ACC112 (cell line): ENCODE data around the gene SMIM24.

Source experiments
- H2AFZ ChIP-seq: fragments of 200-600 bp; sonication (generic); one replicate; pipeline ENCODE4 v1.6.0; 2017; ENCODE audit warnings: antibody characterized with exemption, low read length; ENCODE audit not compliant: unreplicated experiment
- H3K27ac ChIP-seq: fragments of 200-600 bp; sonication (generic); 2 replicates; pipeline ENCODE4 v1.5.1; 2014; ENCODE audit warnings: low read depth, mild to moderate bottlenecking, antibody characterized with exemption, low read length, moderate library complexity
- H3K27me3 ChIP-seq: fragments of 200-600 bp; sonication (generic); 2 replicates; pipeline ENCODE4 v1.6.1; 2014; ENCODE audit warnings: mild to moderate bottlenecking, antibody characterized with exemption, low read length, moderate library complexity, mixed read lengths; ENCODE audit not compliant: insufficient read depth
- H3K36me3 ChIP-seq: fragments of 200-600 bp; sonication (generic); 2 replicates; pipeline ENCODE4 v1.6.1; 2016; ENCODE audit warnings: mild to moderate bottlenecking, antibody characterized with exemption, low read length, moderate library complexity, mixed read lengths; ENCODE audit not compliant: insufficient read depth
- H3K4me1 ChIP-seq: fragments of 200-600 bp; sonication (generic); one replicate; pipeline ENCODE4 v1.6.1; 2016; ENCODE audit warnings: low read length, mixed read lengths; ENCODE audit not compliant: insufficient read depth, unreplicated experiment, control insufficient read depth
- H3K4me3 ChIP-seq: fragments of 200-600 bp; sonication (generic); 2 replicates; pipeline ENCODE4 v1.5.1; 2014; ENCODE audit warnings: mild to moderate bottlenecking, low read depth, low read length
- H3K79me2 ChIP-seq: fragments of 200-600 bp; sonication (generic); one replicate; pipeline ENCODE4 v1.6.0; 2016; ENCODE audit warnings: low read length; ENCODE audit not compliant: control insufficient read depth, unreplicated experiment, insufficient read depth

The SMIM24 gene

GRCh38 chr19:3496392-3497273 lies 16.3 kb upstream of the SMIM24 start:
- 0 out of 2 replicates have a peak, but pooled peaks cover 3% of the 10 kb centered on the region for H3K36me3 ChIP-seq
- no peak overlapping the region for H3K27ac ChIP-seq
- no peaks in the 10 kb centered on the region for H3K4me1 ChIP-seq
- H2AFZ ChIP-seq, result no peak overlapping the region
- no peak overlapping the region for H3K4me3 ChIP-seq
- peaks cover 24% of the 10 kb centered on the region for H3K79me2 ChIP-seq
- no peaks in the 10 kb centered on the region for H3K27me3 ChIP-seq

- H3K27me3 ChIP-seq, result no peaks in the 10 kb centered on the region
- no peak overlapping the region for H2AFZ ChIP-seq
- peaks cover 16% of the 10 kb centered on the region for H3K79me2 ChIP-seq
- H3K27ac ChIP-seq, result no peak overlapping the region
- H3K36me3 ChIP-seq, result 0 out of 2 replicates have a peak, but pooled peaks cover 3% of the 10 kb centered on the region
- no peak overlapping the region for H3K4me3 ChIP-seq
- H3K4me1 ChIP-seq, result no peaks in the 10 kb centered on the region
Observed at GRCh38 chr19:3494559-3494958, 14.2 kb upstream of the SMIM24 start.

GRCh38 chr19:3494051-3494450 lies 13.7 kb upstream of the SMIM24 start:
- Histone ChIP-seq H3K4me1 (no peaks in the 10 kb centered on the region), H3K27me3 (no peaks in the 10 kb centered on the region), H2AFZ (no peak overlapping the region), H3K79me2 (peaks cover 13% of the 10 kb centered on the region), H3K27ac (no peak overlapping the region), H3K36me3 (0 out of 2 replicates have a peak, but pooled peaks cover 3% of the 10 kb centered on the region), H3K4me3 (no peak overlapping the region)

GRCh38 chr19:3493651-3494050 lies 13.3 kb upstream of the SMIM24 start:
- Histone ChIP-seq H3K4me1 (no peaks in the 10 kb centered on the region), H3K27ac (no peak overlapping the region), H3K27me3 (no peaks in the 10 kb centered on the region), H3K79me2 (peaks cover 9% of the 10 kb centered on the region), H2AFZ (no peak overlapping the region), H3K4me3 (no peak overlapping the region), H3K36me3 (0 out of 2 replicates have a peak, but pooled peaks cover 3% of the 10 kb centered on the region)

GRCh38 chr19:3492919-3493318 lies 12.6 kb upstream of the SMIM24 start:
- Histone ChIP-seq H3K4me3 (no peak overlapping the region), H2AFZ (no peak overlapping the region), H3K27ac (no peak overlapping the region), H3K79me2 (peaks cover 5% of the 10 kb centered on the region), H3K36me3 (0 out of 2 replicates have a peak, but pooled peaks cover 3% of the 10 kb centered on the region), H3K4me1 (no peaks in the 10 kb centered on the region), H3K27me3 (no peaks in the 10 kb centered on the region)

GRCh38 chr19:3492131-3492839 lies 12.0 kb upstream of the SMIM24 start:
- no peaks in the 10 kb centered on the region for H3K27me3 ChIP-seq
- no peak overlapping the region for H3K27ac ChIP-seq
- 0 out of 2 replicates have a peak, but pooled peaks cover 3% of the 10 kb centered on the region for H3K36me3 ChIP-seq
- no peak overlapping the region for H2AFZ ChIP-seq
- no peak overlapping the region for H3K4me3 ChIP-seq
- H3K79me2 ChIP-seq, result peaks cover 2% of the 10 kb centered on the region
- H3K4me1 ChIP-seq, result no peaks in the 10 kb centered on the region

GRCh38 chr19:3491396-3492119 lies 11.2 kb upstream of the SMIM24 start:
- Histone ChIP-seq H3K4me1 (no peaks in the 10 kb centered on the region), H3K79me2 (no peaks in the 10 kb centered on the region), H3K27me3 (no peaks in the 10 kb centered on the region), H3K36me3 (0 out of 2 replicates have a peak, but pooled peaks cover 3% of the 10 kb centered on the region), H3K27ac (no peak overlapping the region), H2AFZ (no peak overlapping the region), H3K4me3 (no peak overlapping the region)

GRCh38 chr19:3483226-3483628 lies 2.9 kb upstream of the SMIM24 start, which contains the start of gene SMIM44:
Gene SMIM44, minus strand, starts transcription at chr19:3483441. Its CDS starts 38 bp downstream, at chr19:3483403.
- peaks cover 33% of the 10 kb centered on the region for H3K27me3 ChIP-seq
- no peak within 1 kb of the TSS for H3K27ac ChIP-seq
- H3K4me1 ChIP-seq, result no peaks in the 10 kb centered on the region
- no peak within 1 kb of the TSS for H2AFZ ChIP-seq
- no peak within 1 kb of the TSS for H3K4me3 ChIP-seq
- no peaks in the 10 kb centered on the region for H3K36me3 ChIP-seq
- no peaks in the 10 kb centered on the region for H3K79me2 ChIP-seq

GRCh38 chr19:3482507-3483225 lies 2.3 kb upstream of the SMIM24 start:
- Histone ChIP-seq H3K4me1 (no peaks in the 10 kb centered on the region), H3K36me3 (no peaks in the 10 kb centered on the region), H2AFZ (no peak overlapping the region), H3K79me2 (no peaks in the 10 kb centered on the region), H3K27ac (no peak overlapping the region), H3K4me3 (no peak overlapping the region), H3K27me3 (peaks cover 33% of the 10 kb centered on the region)
